Left ventricle myocardium inferior (tissue), 1 donor: ENCODE data around the gene SMIM41. TPM values are rescaled to one million over a fixed set of nuclear protein-coding genes. Genes with fewer than 3 reads are reported as not detected.

Experiments used
- DNase-seq: peaks from one replicate; pipeline ENCODE4 v3.0.0-alpha.2; 2020
- H3K27ac ChIP-seq: fragments of 200-600 bp; replicated peaks from 2 replicates; pipeline ENCODE4 v1.8.0; 2021
- H3K27me3 ChIP-seq: fragments of 200-600 bp; 2 replicates; pipeline ENCODE4 v1.8.0; 2021; ENCODE audit warnings: low read depth
- H3K36me3 ChIP-seq: fragments of 200-600 bp; 2 replicates; pipeline ENCODE4 v1.8.0; 2021
- H3K4me1 ChIP-seq: fragments of 200-600 bp; 2 replicates; pipeline ENCODE4 v1.8.0; 2021
- H3K4me3 ChIP-seq: fragments of 200-600 bp; 2 replicates; pipeline ENCODE4 v1.8.0; 2021; ENCODE audit warnings: mild to moderate bottlenecking, moderate library complexity
- H3K9me3 ChIP-seq: fragments of 200-600 bp; replicated peaks from 2 replicates; pipeline ENCODE4 v1.8.0; 2021
- intact Hi-C: fragments of 100-400 bp; cut with micrococcal nuclease; formaldehyde crosslinking; loops from one replicate; pipeline ENCODE4 v1.11.0; 2022
- total RNA-seq: library from RNA; stranded (reverse); fragmentation: NEBNext Ultra II Directional; extraction: Animal tissue kit (Norgen Biotek cat#: 25700); gene quantifications from one replicate; pipeline ENCODE4 v1.2.1, GENCODE V29; 2021
- TF ChIP-seq, protein P1 (sequence below): fragments of 200-600 bp; IDR thresholded peaks from 2 replicates; pipeline ENCODE4 v1.8.0; 2021; ENCODE audit warnings: antibody characterized with exemption, mild to moderate bottlenecking, borderline replicate concordance
- donor health status: DM: no; HTN: yes; CAD: no; lungs with severe emphysema.

Gene SMIM41
- total RNA-seq, 1 donor from 2014 or later: 0.30 TPM

DNA sequence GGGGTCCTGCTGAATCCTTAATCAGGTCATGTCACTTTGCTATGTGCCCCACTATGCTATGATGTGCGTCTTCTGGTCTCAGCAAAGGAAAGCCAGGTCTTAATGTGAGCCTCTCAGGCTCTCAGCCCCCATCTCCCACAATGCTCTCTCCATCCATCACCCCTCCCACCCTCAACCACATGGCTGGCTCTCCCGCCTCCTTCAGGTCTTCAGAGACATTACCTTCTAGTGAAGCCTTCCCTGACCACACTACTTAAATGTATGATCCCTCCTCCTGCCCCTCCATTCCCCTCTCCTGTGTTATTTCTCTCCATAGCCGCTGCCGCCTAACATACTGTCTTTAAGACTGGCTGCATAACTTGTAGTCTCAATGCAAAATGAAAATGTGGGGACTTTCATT lies 61.8 kb downstream of the SMIM41 start:
- DNase-seq: no peak
- Histone ChIP-seq H3K4me3 (no peak overlapping the region), H3K36me3 (no peaks in the 10 kb centered on the region), H3K27ac (no peak overlapping the region), H3K9me3 (no peaks in the 10 kb centered on the region), H3K4me1 (peaks cover 2% of the 10 kb centered on the region), H3K27me3 (peaks cover 16% of the 10 kb centered on the region)
- intact Hi-C loops: no loop called here
- TF ChIP-seq, protein P1, sequence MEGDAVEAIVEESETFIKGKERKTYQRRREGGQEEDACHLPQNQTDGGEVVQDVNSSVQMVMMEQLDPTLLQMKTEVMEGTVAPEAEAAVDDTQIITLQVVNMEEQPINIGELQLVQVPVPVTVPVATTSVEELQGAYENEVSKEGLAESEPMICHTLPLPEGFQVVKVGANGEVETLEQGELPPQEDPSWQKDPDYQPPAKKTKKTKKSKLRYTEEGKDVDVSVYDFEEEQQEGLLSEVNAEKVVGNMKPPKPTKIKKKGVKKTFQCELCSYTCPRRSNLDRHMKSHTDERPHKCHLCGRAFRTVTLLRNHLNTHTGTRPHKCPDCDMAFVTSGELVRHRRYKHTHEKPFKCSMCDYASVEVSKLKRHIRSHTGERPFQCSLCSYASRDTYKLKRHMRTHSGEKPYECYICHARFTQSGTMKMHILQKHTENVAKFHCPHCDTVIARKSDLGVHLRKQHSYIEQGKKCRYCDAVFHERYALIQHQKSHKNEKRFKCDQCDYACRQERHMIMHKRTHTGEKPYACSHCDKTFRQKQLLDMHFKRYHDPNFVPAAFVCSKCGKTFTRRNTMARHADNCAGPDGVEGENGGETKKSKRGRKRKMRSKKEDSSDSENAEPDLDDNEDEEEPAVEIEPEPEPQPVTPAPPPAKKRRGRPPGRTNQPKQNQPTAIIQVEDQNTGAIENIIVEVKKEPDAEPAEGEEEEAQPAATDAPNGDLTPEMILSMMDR: no peak

DNA sequence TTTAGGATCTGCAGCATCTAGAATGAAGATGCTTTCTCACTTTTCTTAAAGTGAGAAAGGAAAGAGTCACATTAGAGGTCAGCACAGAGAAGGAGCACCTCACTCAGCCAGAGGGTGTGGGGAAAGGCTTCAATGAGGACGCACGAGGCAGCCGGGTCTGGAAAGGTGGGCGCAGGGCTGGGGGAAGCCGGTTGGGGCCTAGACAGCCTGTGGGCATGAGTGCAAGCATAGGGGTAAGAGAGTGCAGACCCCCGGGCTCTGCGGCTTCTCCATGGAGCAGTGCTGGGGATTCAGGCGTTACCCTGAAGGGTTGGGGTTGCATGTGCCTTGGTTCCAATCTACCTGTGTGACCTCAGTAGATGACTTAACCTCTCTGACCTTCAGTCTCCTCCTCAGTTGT lies 62.4 kb downstream of the SMIM41 start:
- H3K4me1 ChIP-seq: peaks cover 8% of the 10 kb centered on the region
- intact Hi-C loops: no loop called here
- TF ChIP-seq, protein P1: no peak
- H3K27ac ChIP-seq: no peak overlapping the region
- peaks cover 12% of the 10 kb centered on the region for H3K27me3 ChIP-seq
- H3K4me3 ChIP-seq: no peak overlapping the region
- no peak for DNase-seq
- H3K9me3 ChIP-seq: no peaks in the 10 kb centered on the region
- no peaks in the 10 kb centered on the region for H3K36me3 ChIP-seq

DNA sequence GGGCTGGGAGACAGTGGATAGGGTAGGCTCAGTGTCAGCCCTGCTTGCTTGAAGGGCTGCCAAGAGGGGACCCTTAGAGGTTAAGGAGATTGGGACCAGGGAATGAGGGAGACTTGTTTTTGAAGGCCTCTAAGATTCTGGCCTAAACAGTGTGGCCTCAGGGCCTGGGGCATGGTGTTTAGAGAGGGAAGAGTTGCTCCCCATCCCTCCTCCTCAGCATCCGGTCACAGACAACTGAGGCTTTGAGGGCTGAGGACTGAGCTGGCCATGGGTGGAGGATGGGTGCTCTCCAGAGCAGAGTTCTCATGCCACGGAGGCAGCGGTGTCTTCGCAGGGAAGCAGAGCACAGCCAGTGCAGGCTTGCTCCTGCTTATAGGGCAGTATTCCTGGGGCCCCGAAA lies 62.9 kb downstream of the SMIM41 start:
- H3K36me3 ChIP-seq: no peaks in the 10 kb centered on the region
- H3K27ac ChIP-seq: no peak overlapping the region
- TF ChIP-seq, protein P1: no peak
- H3K4me1 ChIP-seq: peaks cover 13% of the 10 kb centered on the region
- DNase-seq: no peak
- H3K27me3 ChIP-seq: peaks cover 12% of the 10 kb centered on the region
- H3K9me3 ChIP-seq: no peaks in the 10 kb centered on the region
- intact Hi-C loops: no loop called here
- no peak overlapping the region for H3K4me3 ChIP-seq

DNA sequence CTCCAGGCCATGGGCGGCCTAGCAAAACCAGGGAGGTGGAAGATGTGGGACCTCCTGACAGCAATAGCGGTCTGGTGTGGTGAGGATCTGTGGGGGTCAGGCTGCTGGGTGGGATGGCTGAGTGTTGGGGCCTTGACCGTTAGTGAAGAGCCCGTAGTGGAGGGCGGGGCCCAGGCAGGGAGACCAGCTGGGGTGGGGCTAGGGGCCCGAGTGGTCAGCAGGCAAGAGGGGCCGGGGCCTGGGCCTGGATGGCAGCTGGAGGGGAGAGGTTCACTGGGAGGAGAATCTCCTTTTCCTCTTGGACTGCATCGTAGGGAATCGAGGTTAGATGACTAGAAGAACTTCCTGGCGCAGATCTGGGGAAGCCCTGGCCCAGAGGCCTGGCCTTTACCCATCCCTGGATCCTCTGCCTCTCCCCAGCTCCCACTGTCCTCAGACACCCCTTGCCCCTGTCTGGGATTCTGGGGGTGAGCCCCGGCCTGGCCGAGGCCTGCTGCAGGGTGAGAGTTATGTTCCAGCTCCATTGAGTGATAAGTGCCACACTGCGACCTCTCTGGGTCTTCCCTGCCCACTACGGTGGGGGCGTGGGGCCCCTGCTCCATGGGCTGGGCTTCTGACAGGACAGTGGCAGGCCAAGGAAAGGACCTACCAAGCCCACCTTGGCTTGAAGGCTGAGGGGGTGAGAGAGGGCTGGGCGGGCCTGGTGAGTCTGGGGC lies 65.2 kb downstream of the SMIM41 start:
- H3K9me3 ChIP-seq: no peaks in the 10 kb centered on the region
- H3K4me3 ChIP-seq: no peak overlapping the region
- intact Hi-C loops: no loop called here
- TF ChIP-seq, protein P1: no peak
- H3K36me3 ChIP-seq: no peaks in the 10 kb centered on the region
- no peak overlapping the region for H3K27ac ChIP-seq
- H3K4me1 ChIP-seq: peaks cover 36% of the 10 kb centered on the region
- H3K27me3 ChIP-seq: no peaks in the 10 kb centered on the region
- no peak for DNase-seq

DNA sequence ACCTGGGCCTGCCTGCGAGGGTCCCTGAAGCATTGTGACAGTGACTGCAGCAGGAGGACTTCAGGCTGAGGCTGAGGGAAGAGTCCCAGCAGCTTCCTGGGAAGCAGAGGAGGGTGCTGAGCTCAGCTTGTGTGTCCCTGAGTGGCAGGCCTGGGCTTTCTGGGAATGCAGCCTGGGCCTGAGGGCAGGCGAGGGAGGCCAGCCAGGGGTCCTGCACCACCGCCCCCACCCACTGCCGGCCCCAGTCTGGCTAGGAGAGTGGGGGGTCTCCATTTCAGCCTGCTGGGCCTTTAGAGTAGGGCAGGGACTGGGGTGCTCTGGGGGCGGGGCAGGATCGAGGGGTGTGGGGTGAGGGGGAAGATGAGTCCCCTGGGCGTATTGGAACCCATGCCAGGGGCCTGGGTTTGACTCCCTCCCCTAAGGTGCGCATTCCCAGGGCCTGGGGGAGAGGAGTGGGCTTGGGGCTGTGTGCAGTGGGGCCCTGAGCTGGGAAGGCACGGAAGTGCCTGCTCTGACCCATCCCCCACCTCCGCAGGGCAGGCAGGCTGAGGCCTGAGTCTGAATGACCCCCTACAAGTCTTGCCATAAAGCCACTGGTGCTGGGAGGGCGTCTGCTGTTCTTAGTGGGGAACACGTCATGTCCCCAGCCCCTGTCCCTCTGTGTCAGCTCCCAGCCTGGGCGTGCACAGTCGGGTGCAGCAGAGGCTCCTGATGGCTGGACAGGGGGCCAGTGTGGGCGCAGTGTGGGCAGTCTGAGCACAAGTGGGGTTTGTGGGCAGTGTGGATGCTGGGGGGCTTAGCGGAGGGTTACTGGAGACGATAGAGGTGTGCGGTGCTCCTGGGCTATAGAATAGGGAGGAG lies 66.0 kb downstream of the SMIM41 start:
- H3K9me3 ChIP-seq: no peaks in the 10 kb centered on the region
- peaks cover 41% of the 10 kb centered on the region for H3K4me1 ChIP-seq
- no peak overlapping the region for H3K4me3 ChIP-seq
- TF ChIP-seq, protein P1: no peak
- H3K27me3 ChIP-seq: no peaks in the 10 kb centered on the region
- no peak overlapping the region for H3K27ac ChIP-seq
- intact Hi-C loops: no loop called here
- no peaks in the 10 kb centered on the region for H3K36me3 ChIP-seq
- no peak for DNase-seq
